Activated CD4-positive, alpha-beta T cell treated with anti-CD3 and anti-CD28 coated beads, Interleukin-2, amount 10 ng/mL, durations not matched to agents 7 days and 5 days (primary cell): Measurements from ENCODE around the gene LRRC27. TPM values are rescaled to one million over a fixed set of nuclear protein-coding genes. Genes with fewer than 3 reads are reported as not detected.

Source experiments
- CTCF ChIA-PET: fragments of 350-600 bp; sonication (Branson Sonifier 250); formaldehyde crosslinking; loops from one replicate; lab custom pipeline; 2021; ENCODE audit warnings: antibody characterized with exemption; lab: Charles Lee
- POLR2A ChIA-PET: fragments of 350-600 bp; sonication (Branson Sonifier 250); formaldehyde crosslinking; loops from one replicate; lab custom pipeline; 2021; ENCODE audit warnings: antibody characterized with exemption; lab: Charles Lee
- DNase-seq: peaks from one replicate; pipeline ENCODE4 v3.0.0-alpha.2; 2020
- H3K27ac Mint-ChIP-seq: one replicate; pipeline ENCODE4 v1.8.0; 2021; ENCODE audit warnings: mild to moderate bottlenecking, moderate library complexity, mixed read lengths
- H3K27me3 Mint-ChIP-seq: one replicate; pipeline ENCODE4 v1.8.0; 2021; ENCODE audit warnings: mixed read lengths
- H3K36me3 Mint-ChIP-seq: one replicate; pipeline ENCODE4 v1.8.0; 2021; ENCODE audit warnings: low read depth, mixed read lengths
- H3K4me1 Mint-ChIP-seq: one replicate; pipeline ENCODE4 v1.8.0; 2021; ENCODE audit warnings: mixed read lengths
- H3K4me3 Mint-ChIP-seq: one replicate; pipeline ENCODE4 v1.8.0; 2021; ENCODE audit warnings: mild to moderate bottlenecking, moderate library complexity, mixed read lengths
- H3K9me3 Mint-ChIP-seq: one replicate; pipeline ENCODE4 v1.8.0; 2021; ENCODE audit warnings: mixed read lengths
- total RNA-seq, 2 experiments: library from RNA; stranded (reverse); gene quantifications; one replicate each; pipeline ENCODE4 v1.2.3, GENCODE V29; 2021

LRRC27 gene
- total RNA-seq, 2 experiments from 2014 or later, result 4.4 to 6.1 TPM

- no peak overlapping the region for H3K4me3 Mint-ChIP-seq
- H3K4me1 Mint-ChIP-seq, result no peaks in the 10 kb centered on the region
- ChIA-PET POLR2A (no interaction called here), CTCF (no interaction called here)
- no peak overlapping the region for H3K27ac Mint-ChIP-seq
- H3K27me3 Mint-ChIP-seq, result no peaks in the 10 kb centered on the region
- no peaks in the 10 kb centered on the region for H3K9me3 Mint-ChIP-seq
- no peak for DNase-seq
- no peaks in the 10 kb centered on the region for H3K36me3 Mint-ChIP-seq
Measured at GRCh38 chr10:132363921-132364593, 32.1 kb downstream of the LRRC27 start.

GRCh38 chr10:132364594-132364970 lies 32.6 kb downstream of the LRRC27 start:
- no peaks in the 10 kb centered on the region for H3K36me3 Mint-ChIP-seq
- no peak for DNase-seq
- ChIA-PET POLR2A (no interaction called here), CTCF (no interaction called here)
- no peaks in the 10 kb centered on the region for H3K27me3 Mint-ChIP-seq
- no peaks in the 10 kb centered on the region for H3K9me3 Mint-ChIP-seq
- H3K27ac Mint-ChIP-seq, result no peak overlapping the region
- no peak overlapping the region for H3K4me3 Mint-ChIP-seq
- no peaks in the 10 kb centered on the region for H3K4me1 Mint-ChIP-seq

- CTCF ChIA-PET, result no interaction called here
- DNase-seq, result no peak
Measured at GRCh38 chr10:132365102-132365501, 33.1 kb downstream of the LRRC27 start.

GRCh38 chr10:132366006-132366405 lies 34.0 kb downstream of the LRRC27 start:
- ChIA-PET POLR2A (no interaction called here), CTCF (no interaction called here)
- Mint-ChIP-seq H3K9me3 (no peaks in the 10 kb centered on the region), H3K4me1 (no peaks in the 10 kb centered on the region), H3K27me3 (no peaks in the 10 kb centered on the region), H3K4me3 (no peak overlapping the region), H3K36me3 (no peaks in the 10 kb centered on the region), H3K27ac (no peak overlapping the region)
- no peak for DNase-seq

More at GRCh38 chr10:132365102-132365501, 33.1 kb downstream of the LRRC27 start:
- POLR2A ChIA-PET, result no interaction called here
- H3K27ac Mint-ChIP-seq, result no peak overlapping the region
- H3K27me3 Mint-ChIP-seq, result no peaks in the 10 kb centered on the region
- H3K4me3 Mint-ChIP-seq, result no peak overlapping the region
- no peaks in the 10 kb centered on the region for H3K4me1 Mint-ChIP-seq
- H3K9me3 Mint-ChIP-seq, result no peaks in the 10 kb centered on the region
- H3K36me3 Mint-ChIP-seq, result no peaks in the 10 kb centered on the region

- DNase-seq, result no peak
- POLR2A ChIA-PET, result no interaction called here
- no peaks in the 10 kb centered on the region for H3K36me3 Mint-ChIP-seq
- CTCF ChIA-PET, result no interaction called here
- peaks cover 2% of the 10 kb centered on the region for H3K4me1 Mint-ChIP-seq
- no peak overlapping the region for H3K27ac Mint-ChIP-seq
- H3K4me3 Mint-ChIP-seq, result no peak overlapping the region
- H3K27me3 Mint-ChIP-seq, result no peaks in the 10 kb centered on the region
- H3K9me3 Mint-ChIP-seq, result no peaks in the 10 kb centered on the region
Measured at GRCh38 chr10:132366499-132366898, 34.5 kb downstream of the LRRC27 start.

GRCh38 chr10:132368391-132368790 lies 36.4 kb downstream of the LRRC27 start:
- Mint-ChIP-seq H3K27me3 (peaks cover 2% of the 10 kb centered on the region), H3K4me3 (no peak overlapping the region), H3K9me3 (no peaks in the 10 kb centered on the region), H3K4me1 (peaks cover 8% of the 10 kb centered on the region), H3K27ac (no peak overlapping the region), H3K36me3 (no peaks in the 10 kb centered on the region)
- CTCF ChIA-PET, result no interaction called here
- POLR2A ChIA-PET, result no interaction called here
- no peak for DNase-seq

- H3K27me3 Mint-ChIP-seq, result peaks cover 2% of the 10 kb centered on the region
- peaks cover 8% of the 10 kb centered on the region for H3K4me1 Mint-ChIP-seq
- no peak overlapping the region for H3K4me3 Mint-ChIP-seq
- POLR2A ChIA-PET, result no interaction called here
- no peak for DNase-seq
- CTCF ChIA-PET, result no interaction called here
- no peak overlapping the region for H3K27ac Mint-ChIP-seq
- no peaks in the 10 kb centered on the region for H3K9me3 Mint-ChIP-seq
- no peaks in the 10 kb centered on the region for H3K36me3 Mint-ChIP-seq
Measured at GRCh38 chr10:132368881-132369635, 37.1 kb downstream of the LRRC27 start.

GRCh38 chr10:132369636-132370185 lies 37.7 kb downstream of the LRRC27 start:
- H3K36me3 Mint-ChIP-seq, result no peaks in the 10 kb centered on the region
- CTCF ChIA-PET, result no interaction called here
- POLR2A ChIA-PET, result no interaction called here
- DNase-seq, result no peak
- H3K27ac Mint-ChIP-seq, result no peak overlapping the region
- H3K4me3 Mint-ChIP-seq, result no peak overlapping the region
- H3K4me1 Mint-ChIP-seq, result peaks cover 8% of the 10 kb centered on the region
- H3K27me3 Mint-ChIP-seq, result peaks cover 2% of the 10 kb centered on the region
- no peaks in the 10 kb centered on the region for H3K9me3 Mint-ChIP-seq

GRCh38 chr10:132370426-132371340 lies 38.7 kb downstream of the LRRC27 start:
- ChIA-PET POLR2A (no interaction called here), CTCF (no interaction called here)
- Mint-ChIP-seq H3K27me3 (peaks cover 2% of the 10 kb centered on the region), H3K9me3 (no peaks in the 10 kb centered on the region), H3K36me3 (no peaks in the 10 kb centered on the region), H3K4me1 (peaks cover 8% of the 10 kb centered on the region), H3K27ac (no peak overlapping the region), H3K4me3 (no peak overlapping the region)
- no peak for DNase-seq

GRCh38 chr10:132371641-132372081 lies 39.7 kb downstream of the LRRC27 start:
- H3K4me1 Mint-ChIP-seq, result peaks cover 8% of the 10 kb centered on the region
- no peaks in the 10 kb centered on the region for H3K9me3 Mint-ChIP-seq
- H3K27me3 Mint-ChIP-seq, result peaks cover 2% of the 10 kb centered on the region
- no peak overlapping the region for H3K4me3 Mint-ChIP-seq
- no peak overlapping the region for H3K27ac Mint-ChIP-seq
- CTCF ChIA-PET, result no interaction called here
- H3K36me3 Mint-ChIP-seq, result no peaks in the 10 kb centered on the region
- peak; percentile 32 for DNase-seq
- POLR2A ChIA-PET, result no interaction called here

- no peaks in the 10 kb centered on the region for H3K9me3 Mint-ChIP-seq
- H3K4me1 Mint-ChIP-seq, result peaks cover 8% of the 10 kb centered on the region
- H3K27me3 Mint-ChIP-seq, result peaks cover 2% of the 10 kb centered on the region
- no peak for DNase-seq
- H3K36me3 Mint-ChIP-seq, result no peaks in the 10 kb centered on the region
- ChIA-PET POLR2A (no interaction called here), CTCF (no interaction called here)
- no peak overlapping the region for H3K27ac Mint-ChIP-seq
- H3K4me3 Mint-ChIP-seq, result no peak overlapping the region
Measured at GRCh38 chr10:132372516-132373095, 40.6 kb downstream of the LRRC27 start.

GRCh38 chr10:132373241-132373955 lies 41.4 kb downstream of the LRRC27 start:
- DNase-seq, result no peak
- ChIA-PET CTCF (no interaction called here), POLR2A (no interaction called here)
- H3K27me3 Mint-ChIP-seq, result peaks cover 2% of the 10 kb centered on the region
- H3K36me3 Mint-ChIP-seq, result no peaks in the 10 kb centered on the region
- H3K9me3 Mint-ChIP-seq, result no peaks in the 10 kb centered on the region
- H3K27ac Mint-ChIP-seq, result no peak overlapping the region
- H3K4me1 Mint-ChIP-seq, result peaks cover 8% of the 10 kb centered on the region
- H3K4me3 Mint-ChIP-seq, result no peak overlapping the region
